GM10847 (cell line): ENCODE results near the gene CXCR6.

Source experiments
- POLR2A ChIP-seq: IDR thresholded peaks from 2 replicates; pipeline ENCODE4 v1.6.1; 2011; ENCODE audit not compliant: insufficient read length; ENCODE audit errors: extremely low read depth

CXCR6 gene

DNA sequence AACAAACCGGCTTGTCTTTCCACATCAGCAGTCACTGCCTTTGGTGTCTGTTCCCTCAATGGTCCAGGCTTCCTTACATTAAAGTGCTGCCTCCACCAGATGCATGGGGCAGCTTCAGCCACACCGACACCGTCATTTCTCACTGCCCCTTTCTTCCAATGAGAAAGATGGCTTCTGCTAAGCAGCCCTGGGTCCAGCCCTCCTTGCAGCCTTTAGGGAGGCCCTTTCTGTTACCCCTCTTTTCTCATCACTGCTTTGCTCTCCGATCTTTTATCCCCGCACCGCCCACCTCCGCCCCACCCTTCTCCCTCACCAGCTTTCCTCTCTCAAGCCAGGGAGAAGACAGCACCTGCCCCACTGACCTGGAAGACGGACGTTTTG, 28.2 kb upstream of the CXCR6 start:
- TF ChIP-seq POLR2A = no peak

DNA sequence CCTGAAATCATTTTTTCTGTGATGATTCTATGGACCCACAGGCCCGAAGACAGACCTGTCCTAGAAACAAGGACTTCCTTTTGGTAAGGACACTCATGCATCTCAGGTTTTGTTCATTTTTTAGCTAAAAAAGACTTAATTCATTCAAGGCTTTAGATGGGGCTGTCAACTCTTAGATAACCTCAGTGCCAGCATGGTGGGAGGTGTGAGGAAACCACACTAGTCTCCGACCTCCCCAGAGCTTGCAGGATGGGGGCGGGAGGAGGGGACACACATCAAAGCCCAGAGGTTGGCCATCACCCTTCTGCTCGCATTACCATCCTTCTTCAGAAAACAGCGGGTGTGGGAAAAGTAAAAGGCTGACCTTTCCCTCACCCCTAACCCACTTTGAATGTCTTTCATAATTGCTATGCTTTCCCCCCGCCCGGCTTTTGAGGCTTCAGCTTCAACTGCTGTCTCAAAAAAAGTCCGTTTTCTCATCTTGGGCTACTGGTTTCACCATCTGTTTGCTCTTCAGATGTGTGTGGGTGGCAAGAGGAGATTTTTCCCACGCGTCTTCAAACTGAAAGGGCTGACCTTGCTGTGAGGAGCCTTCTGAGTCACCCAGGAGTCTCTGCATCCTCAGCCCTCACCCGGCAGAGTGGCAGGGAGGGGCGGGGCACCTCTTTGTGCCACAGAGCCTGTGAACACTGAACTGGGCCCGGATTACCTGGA, 27.6 kb upstream of the CXCR6 start:
- TF ChIP-seq POLR2A = no peak

DNA sequence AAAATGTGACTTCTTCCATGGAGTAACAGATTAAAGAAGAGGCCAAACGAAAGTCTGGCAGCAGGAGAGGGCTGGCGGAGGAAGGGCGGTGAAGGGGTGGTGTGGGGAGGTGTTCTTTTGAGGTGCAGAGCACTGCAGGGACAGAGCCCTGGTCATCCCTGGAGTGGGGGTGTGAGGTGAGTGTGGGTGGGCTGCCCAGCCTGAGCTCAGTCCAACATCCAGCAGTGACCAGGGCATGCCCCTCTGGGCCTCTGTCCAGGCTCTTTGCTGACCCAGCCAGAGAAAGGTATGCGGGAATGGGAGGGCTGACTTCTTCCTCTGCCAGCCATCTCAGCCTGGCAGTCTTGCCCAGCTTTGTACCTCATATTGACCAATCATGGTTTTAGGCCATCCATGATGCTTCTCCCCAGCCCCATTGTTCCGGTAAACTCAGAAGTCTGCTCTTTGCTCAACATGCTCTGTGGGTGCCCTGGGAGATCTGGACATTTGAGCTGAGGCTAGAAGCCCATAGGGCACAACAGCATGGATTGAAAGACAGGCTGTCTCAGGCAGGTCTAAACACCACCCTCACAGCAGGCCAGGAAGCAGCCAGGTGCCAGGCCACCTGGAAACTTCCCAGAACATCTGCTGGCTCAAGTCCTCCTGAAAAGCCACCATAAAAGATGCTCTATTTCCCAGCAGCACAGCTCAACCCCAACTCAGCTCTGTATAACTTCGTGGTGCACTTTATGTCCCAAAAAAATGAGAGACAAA, 25.9 kb upstream of the CXCR6 start:
- no peak for TF ChIP-seq POLR2A

DNA sequence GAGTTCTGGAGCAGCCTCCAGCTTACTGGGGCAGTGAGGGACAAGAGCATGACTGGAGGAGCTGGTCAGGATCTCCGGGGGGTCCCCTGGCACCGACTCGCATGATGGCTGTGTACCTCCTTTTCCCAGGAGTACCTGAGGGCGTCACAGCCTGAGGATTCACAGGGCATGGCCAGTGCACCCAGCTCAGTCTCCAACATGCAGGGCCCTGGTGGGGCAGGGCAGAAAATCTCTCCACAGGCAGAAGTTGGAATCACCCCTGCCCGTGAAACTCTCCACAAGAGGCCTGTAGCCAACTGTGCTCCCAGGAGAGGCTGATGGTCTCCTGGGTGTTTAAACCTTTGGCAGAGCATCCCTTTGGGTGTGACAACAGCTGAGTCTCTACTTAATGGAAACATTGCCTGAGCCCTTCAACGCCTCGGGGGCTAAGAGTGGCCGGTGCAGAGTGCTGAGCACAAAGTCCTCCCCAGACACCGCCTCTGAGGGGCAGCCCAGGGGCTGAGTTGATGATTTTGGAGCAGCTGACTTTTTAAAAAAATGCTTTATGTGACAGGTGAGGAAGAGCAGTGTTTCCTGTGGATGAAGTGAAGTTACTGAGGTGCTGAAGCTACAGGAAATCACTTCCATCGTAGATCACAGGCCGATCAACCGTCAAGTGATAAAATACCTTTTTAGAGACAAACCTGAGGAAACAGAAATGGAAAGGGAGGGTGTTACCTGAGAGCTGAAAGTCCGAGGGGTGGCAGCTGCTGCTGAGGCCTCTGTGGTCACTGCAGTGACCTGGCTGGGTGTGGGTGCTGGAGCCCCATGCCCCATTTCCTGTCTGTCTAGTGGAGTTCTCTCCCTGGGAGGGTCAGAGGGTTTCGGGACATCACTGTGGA, 21.9 kb upstream of the CXCR6 start:
- no peak for TF ChIP-seq POLR2A

DNA sequence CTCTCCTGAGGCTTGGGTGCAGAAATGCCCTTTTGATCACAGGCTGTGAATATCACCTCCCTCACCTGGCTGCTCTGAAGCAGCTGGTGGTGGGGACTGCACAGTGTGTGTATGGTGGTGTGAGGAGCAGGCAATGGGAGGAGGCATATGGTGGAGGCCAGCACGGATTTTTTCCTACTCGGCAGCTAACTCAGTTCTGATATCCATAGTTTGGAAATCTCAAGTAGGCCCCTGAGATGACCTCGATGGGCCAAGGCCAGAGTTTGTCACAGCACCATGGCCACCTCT, 21.3 kb upstream of the CXCR6 start:
- no peak for TF ChIP-seq POLR2A

DNA sequence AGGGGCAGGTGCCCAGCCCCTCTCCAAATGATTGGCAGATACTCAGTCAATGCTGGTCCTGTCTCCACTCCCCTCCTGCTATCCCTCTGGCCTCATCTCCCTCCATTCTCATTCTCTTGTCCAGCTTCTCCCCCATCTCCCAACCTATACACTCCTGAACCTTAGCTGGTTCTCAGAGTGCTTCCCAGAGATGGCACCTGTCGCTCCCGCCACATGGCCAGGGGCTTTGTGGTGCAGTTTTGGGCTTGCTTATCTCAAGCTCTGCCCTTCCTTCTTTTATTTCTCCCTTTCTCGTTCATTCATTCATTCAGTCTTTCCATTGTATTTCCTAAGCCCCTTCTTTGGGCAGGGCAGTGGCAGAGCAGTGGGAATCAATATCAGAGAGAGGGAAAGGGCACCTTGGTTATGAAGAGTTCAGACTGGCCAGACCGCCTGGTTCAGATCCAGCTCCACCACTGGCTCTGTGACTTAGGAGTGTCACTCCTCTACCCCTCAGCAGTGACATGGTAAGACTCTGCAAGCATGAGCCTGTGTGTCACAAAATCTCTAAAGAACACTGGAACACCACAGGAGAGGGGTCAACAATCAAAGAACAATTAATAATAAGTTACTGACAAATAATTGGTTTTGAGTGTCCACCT, 20.2 kb upstream of the CXCR6 start:
- no peak for TF ChIP-seq POLR2A

DNA sequence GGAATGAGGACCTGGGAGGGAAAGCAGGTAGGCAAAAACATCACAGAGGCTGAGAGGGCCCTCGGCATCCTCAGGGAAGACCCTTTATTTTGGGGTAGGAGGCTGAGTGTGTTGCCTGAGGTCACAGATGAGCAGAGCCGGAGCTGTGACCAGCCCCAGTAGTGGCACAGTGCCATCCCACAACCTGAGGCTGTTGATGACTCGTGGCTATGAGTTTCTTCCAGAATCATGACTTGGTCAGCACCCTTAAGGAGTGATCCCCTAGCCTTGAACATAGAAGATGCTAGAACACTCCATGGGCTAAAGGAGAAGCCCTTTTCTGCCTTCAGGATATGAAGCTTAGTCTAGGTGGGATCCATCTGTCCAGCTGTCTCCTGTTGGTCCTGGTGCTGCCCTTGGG, 19.5 kb upstream of the CXCR6 start:
- no peak for TF ChIP-seq POLR2A

DNA sequence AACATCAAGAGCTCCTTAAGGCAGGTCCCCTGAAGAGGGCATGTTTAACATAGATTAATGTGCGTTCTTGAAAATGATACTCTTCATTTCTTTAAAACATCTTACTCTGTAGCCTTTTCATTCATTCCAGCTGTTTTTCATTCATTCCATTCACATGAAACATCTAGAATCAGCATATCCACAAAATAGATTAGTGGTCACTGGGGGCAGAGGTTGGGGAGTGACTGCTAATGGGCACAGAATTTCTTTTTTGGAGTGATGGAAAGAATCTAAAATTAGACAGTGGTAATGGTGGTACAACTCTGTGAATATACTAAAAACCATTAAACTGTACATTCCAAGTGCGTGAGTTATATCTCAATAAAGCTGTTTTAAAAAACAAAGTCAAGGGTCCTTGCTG, 15.4 kb upstream of the CXCR6 start:
- TF ChIP-seq POLR2A = no peak

DNA sequence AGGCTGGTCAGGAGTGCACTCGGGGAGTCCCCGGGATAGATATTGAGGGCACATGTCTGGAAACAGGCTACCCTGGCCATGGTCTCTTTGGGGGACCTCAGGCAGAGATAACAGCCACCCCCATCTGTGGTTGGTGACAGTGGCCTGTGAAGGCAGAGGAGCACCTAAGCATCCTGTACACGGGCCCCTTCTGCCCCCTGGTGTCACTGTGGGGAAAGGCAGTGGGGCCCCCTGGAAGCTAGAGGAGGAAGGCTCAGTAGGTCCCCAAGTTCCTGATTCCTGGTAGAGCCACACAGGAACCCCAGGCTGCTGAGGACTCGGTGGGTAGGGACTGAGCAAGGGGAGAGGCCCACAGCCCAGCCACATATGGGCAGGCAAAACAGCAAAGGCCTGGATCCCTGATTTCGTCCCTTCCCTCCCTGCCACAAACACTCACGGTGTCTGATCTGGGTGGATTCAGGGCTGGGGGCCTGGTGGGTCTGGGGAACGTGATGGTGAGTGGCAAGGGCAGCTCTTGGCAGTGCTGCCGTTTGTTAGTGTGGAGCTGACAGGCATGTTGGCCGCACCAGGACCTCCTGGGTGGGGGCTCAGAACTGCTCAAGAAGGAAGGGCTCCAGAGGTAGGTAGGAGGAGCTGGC, 14.1 kb upstream of the CXCR6 start:
- TF ChIP-seq POLR2A = no peak

DNA sequence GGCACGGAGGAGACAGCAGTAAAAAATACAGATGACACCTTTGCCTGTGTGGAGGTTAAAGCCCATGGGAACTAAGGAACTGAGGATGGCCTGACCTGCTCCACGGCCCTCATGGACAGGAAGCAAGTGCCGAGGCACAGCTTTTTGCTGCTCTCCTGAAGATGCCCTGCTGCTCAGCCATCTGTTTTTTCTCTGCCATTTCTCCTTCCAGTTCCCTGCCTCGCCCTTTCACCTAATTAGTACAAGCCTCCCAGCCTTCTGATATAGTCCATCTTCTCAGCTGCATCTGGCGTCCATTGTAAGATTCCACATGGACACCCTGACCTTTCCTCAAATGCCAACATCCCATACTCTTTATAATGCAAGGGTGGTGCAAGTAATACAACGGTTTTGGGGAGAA, 11.8 kb upstream of the CXCR6 start:
- TF ChIP-seq POLR2A = no peak

DNA sequence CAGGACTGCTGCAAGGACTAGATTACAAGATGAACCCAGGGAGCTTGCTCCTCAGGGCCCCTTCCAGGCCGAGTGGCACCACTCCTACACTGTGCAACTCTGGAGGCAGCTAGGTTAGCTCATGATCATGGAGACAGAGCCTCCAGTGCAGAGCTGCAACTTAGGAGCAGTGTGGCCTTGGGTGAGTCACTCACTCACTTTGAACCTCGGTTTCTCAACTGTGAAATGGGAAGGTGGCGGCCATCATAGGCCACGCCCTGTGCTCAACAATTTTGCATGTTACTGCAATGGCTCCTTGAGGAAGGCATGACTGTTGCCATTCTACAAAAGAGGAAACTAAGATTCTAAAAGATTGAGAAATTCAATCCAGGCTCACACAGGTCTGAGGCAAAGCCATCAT, 11.2 kb upstream of the CXCR6 start:
- no peak for TF ChIP-seq POLR2A

DNA sequence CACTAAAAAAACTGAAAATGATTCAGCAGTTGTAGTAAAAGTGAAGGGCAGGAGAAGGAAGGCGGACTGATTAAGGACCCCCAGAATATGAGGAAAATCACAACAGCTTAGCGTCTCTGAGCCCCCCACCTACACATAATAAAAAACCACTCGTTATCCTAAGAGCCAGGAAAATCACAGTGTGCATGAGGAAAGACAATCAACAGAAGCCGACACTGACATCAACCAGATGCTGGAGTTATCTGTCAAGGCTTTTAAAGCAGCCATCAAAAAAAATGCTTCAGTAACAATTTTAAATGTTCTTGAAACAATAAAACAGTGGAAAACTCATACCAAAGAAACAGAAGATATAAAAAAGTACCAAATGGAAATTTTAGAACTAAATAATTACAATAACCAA, 9.7 kb upstream of the CXCR6 start:
- no peak for TF ChIP-seq POLR2A

DNA sequence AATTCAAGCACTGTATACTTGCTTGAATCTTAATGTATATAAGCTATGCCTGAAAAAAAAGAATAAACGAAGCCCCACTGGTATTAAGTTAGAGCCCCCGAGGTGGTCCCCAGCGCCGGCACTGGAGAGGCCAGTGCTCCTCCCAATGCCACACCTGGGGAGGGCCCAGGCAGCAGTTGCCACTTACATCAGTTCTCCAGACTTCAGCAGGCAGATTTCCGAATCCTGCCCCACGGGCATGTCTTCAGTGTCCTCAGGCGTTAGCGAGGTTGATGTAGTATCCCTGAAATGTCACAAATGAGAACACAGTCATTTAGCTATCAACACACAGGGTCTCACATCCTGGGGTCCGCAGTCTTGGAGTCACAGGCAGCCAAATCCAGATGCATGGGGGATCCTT, 7.0 kb upstream of the CXCR6 start:
- TF ChIP-seq POLR2A = no peak

DNA sequence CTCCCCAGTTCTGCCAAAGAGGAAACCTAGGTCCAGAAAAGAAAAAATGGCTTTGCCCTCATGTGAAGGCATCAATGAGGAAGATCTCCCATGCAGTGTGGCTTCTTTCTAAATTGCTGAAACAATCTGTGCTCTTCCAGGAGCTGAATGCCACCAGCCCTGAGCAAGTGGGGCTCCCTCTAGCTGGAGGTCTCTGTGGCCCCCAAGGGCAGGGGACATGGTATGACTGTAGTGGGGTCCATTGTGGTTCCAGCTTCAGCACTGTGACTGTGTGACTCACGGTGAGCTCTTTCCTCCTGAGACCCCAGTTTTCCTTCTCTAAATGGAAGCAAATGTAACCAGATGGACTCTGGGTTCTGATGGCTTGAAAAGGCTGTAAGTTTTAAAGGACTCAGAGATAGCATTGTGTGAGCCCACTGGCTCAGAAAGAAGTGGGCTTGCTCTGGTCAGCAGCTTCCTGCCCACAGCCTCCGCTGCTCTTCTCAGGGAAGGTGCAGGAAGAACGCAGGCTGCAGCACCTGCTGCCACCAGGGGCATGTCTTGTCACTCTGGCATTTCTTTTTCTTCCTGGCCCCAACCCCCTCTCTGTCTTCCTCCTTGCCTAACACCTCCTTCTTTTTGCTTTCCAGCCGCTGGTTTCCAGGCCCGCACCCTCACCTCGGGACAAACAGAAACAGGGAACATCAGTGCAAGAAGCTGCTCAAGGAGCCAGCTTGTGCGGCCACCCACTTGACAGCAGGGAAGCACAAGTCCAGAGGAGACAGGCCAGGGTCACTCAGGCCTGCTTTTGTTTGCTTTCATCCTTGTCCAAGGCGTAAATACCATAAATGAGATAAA, 5.8 kb upstream of the CXCR6 start:
- TF ChIP-seq POLR2A = no peak

DNA sequence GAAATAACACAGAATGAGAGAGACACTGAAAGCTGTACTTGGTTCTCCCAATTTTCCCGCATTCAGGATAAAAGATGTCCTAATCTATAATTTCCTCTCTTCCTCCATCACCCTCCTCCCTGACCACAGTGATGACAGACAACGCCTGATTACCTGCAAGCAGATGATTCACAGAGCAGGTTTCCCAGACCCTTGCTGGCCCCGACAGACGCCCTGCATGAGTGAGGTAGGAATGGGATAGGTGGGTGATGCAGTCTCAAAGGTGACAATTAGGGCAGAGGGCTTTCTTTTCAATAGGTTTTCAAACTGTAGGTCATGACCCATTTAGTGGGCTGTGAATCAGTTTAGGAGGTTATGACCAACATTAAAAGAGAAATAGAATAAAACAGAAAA, 5.2 kb upstream of the CXCR6 start:
- TF ChIP-seq POLR2A = no peak

DNA sequence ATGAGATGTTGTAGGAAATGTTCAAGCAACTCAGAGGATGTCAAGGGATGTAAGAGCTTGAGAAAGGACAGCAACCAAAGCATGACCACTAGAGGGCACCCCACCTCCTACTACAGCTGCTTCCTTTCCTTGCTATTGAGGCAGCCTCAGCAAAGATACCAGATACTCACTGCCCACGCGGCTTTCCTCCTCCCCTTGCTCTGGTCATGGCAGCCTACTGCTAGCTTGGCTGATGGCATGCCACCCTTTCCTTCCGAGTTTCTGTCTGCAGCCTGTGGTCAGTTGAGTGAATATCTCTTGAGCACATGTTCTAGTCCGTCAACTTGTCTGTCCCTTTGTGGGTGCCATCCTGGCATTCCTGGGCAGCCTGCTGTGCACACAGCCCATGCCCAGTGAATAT, 4.4 kb upstream of the CXCR6 start:
- no peak for TF ChIP-seq POLR2A
